Measurements from ENCODE around the gene EOLA2. TPM values are rescaled to one million over a fixed set of nuclear protein-coding genes. Genes with fewer than 3 reads are reported as not detected.
A peak's percentile ranks its signal among the peaks of the same experiment; 100 is the strongest.
"Not testable (repeated sequence)": the region's sequence is repeated elsewhere in the genome, so short reads cannot be mapped to it uniquely, and the experiment has no call there.

Gene EOLA2
- polyA plus RNA-seq, 1 experiment = 35.8 TPM

DNA sequence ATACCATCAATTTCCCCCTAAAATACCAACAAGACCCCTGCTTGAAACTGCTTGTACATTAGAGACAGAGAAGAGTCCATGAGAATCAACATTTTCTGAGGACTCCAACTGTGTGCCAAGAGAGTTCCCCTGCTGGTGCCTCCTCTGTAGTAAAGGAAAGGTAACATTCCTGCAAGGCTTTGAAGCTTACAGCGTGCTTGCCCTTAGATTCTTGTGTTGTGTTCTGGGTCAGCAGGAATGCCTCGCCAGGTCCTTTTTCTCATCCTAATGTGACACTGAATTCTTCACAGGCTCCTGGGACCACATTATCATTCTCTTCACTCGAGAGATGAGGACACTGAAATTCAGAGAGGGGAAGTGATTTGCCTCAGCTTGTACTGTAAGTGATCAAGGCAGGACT is 9.7 kb upstream of the EOLA2 start:
- ChIA-PET CTCF (interaction anchor here (1.0 to 1.4 kb wide), 2 partner anchors 8 to 537 kb away, joined by 3 to 4 read pairs; no protein-coding TSS in a partner anchor), POLR2A (no interaction called here)
- TF ChIP-seq, protein P1, sequence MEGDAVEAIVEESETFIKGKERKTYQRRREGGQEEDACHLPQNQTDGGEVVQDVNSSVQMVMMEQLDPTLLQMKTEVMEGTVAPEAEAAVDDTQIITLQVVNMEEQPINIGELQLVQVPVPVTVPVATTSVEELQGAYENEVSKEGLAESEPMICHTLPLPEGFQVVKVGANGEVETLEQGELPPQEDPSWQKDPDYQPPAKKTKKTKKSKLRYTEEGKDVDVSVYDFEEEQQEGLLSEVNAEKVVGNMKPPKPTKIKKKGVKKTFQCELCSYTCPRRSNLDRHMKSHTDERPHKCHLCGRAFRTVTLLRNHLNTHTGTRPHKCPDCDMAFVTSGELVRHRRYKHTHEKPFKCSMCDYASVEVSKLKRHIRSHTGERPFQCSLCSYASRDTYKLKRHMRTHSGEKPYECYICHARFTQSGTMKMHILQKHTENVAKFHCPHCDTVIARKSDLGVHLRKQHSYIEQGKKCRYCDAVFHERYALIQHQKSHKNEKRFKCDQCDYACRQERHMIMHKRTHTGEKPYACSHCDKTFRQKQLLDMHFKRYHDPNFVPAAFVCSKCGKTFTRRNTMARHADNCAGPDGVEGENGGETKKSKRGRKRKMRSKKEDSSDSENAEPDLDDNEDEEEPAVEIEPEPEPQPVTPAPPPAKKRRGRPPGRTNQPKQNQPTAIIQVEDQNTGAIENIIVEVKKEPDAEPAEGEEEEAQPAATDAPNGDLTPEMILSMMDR (IDR thresholded peaks at IDR 0.05; ENCODE audit: insufficient read depth, low read depth, low read length) = no peak
- DNase-seq (ENCODE audit: low read depth) = no peak
- Histone ChIP-seq H3K4me3 (ENCODE audit: low read depth, low read length) (no peak overlapping the region), H3K27me3 (ENCODE audit: control insufficient read depth, insufficient read depth, low read length) (no peaks in the 10 kb centered on the region), H3K36me3 (ENCODE audit: control insufficient read depth, insufficient read depth, low read length) (no peaks in the 10 kb centered on the region; the same call in 1 of the 2 replicates)

DNA sequence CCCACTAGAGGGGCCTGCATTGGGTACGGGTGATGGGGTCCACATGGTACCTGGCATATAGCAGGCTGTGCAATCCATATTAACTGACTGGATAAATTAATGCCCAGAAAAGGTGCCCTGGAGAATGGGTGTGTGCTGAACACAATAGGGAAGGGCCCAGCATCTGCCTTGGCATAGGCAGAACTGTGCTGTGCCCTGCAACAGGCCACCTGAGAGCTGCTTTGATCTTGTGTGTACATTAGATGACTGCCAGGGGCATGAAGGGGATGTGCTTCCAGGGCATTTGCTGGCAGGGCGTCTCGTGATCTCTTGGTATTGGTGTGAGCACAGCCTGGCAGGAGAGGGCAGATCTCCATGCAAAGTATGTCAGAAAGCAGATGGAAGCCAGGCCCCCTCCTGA is 8.6 kb upstream of the EOLA2 start:
- DNase-seq (ENCODE audit: low read depth); POLR2A ChIA-PET; CTCF ChIA-PET; H3K36me3 ChIP-seq (ENCODE audit: control insufficient read depth, insufficient read depth, low read length); H3K27me3 ChIP-seq (ENCODE audit: control insufficient read depth, insufficient read depth, low read length); H3K4me3 ChIP-seq (ENCODE audit: low read depth, low read length): not testable (repeated sequence)

DNA sequence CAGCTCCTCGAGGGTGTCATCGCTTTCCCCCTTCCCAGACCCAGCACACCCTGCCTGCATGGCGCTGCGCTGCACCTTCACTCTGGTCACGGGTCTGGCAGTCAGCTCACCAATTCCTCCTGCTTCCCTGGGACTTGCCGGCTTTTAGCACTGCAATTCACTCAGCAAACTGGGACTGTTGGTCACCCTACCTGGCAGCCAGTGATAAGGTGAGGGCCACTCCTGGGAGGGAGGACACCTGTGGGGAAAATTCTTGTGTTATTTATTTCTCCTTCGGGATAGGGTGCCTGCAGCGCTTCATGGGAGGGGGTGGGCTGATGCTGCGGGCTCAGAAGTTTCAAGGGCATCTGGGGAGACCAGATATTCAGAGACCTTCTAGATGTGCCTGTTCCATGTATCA is 7.5 kb upstream of the EOLA2 start:
- CTCF ChIA-PET = not testable (repeated sequence)

DNA sequence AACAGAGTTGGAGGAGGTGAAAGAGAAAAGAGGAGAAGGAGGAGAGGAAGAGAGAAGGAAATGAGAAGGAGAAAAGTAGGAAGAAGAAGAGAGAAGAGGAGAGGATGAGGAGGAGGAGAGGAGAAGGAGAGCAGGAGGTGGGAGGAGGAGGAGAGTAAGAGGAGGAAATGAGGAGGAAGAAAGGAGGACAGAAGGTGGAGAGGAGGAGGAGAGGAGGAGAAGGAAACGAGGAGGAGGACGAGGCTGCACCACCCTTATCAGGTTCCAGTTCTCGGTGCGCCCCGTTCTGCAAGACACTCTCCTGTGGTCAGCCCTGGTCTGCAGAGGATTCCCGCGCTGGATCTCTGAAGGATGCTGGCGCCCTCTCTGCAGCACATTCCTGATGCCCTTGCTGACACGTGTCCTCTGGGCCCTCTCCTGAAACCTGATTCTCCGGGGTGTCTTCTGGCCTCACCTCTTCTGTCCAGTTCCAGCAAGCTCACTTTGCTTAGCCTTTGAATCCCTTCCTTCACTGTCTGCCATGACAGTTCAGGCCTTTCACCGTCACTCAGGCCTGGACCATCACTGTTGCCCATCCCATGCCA is 6.9 kb upstream of the EOLA2 start:
- POLR2A ChIA-PET; H3K4me3 ChIP-seq (ENCODE audit: low read depth, low read length); H3K36me3 ChIP-seq (ENCODE audit: control insufficient read depth, insufficient read depth, low read length); H3K27me3 ChIP-seq (ENCODE audit: control insufficient read depth, insufficient read depth, low read length); CTCF ChIA-PET; DNase-seq (ENCODE audit: low read depth): not testable (repeated sequence)

More for the DNA sequence above, 7.5 kb upstream of the EOLA2 start:
- POLR2A ChIA-PET; H3K36me3 ChIP-seq (ENCODE audit: control insufficient read depth, insufficient read depth, low read length); H3K27me3 ChIP-seq (ENCODE audit: control insufficient read depth, insufficient read depth, low read length); DNase-seq (ENCODE audit: low read depth); H3K4me3 ChIP-seq (ENCODE audit: low read depth, low read length): not testable (repeated sequence)

DNA sequence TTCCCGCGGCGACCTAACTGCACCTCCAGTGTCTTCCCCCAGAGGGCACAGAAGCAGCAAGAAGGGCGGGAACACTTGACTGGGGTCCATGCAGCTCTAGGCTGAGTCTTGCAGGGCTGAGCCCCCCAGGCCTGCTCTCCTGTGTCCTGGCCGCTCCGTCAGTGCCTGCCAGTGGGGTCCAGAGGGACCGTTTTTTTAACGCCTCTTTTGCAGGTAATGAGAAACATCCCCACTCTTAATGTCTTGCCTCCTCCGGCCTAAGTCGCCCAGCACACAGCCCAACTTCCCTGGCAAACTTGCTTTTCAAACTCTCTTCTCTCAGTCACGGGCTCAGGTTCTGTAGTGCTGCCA is 2.4 kb upstream of the EOLA2 start:
- ChIA-PET CTCF (interaction anchor here (1.1 to 1.4 kb wide), 3 partner anchors 8 to 546 kb away, joined by 3 to 4 read pairs (median 3); no protein-coding TSS in a partner anchor), POLR2A (interaction anchor here (0.7 kb wide), 1 partner anchor 695 kb away, joined by 3 read pairs; no protein-coding TSS in a partner anchor)
- TF ChIP-seq, protein P1 (IDR thresholded peaks at IDR 0.05; ENCODE audit: insufficient read depth, low read depth, low read length) = peak; percentile 59

GRCh38 chrX:149939905-149940673 is 1.8 kb upstream of the EOLA2 start:
- DNase-seq (ENCODE audit: low read depth) = peak; percentile 90
- TF ChIP-seq, protein P1 (IDR thresholded peaks at IDR 0.05; ENCODE audit: insufficient read depth, low read depth, low read length) = no peak
- Histone ChIP-seq H3K36me3 (ENCODE audit: control insufficient read depth, insufficient read depth, low read length) (no peaks in the 10 kb centered on the region; the same call in 1 of the 2 replicates), H3K4me3 (ENCODE audit: low read depth, low read length) (peak overlapping the region; percentile 59), H3K27me3 (ENCODE audit: control insufficient read depth, insufficient read depth, low read length) (no peaks in the 10 kb centered on the region)
- ChIA-PET CTCF (interaction anchor here (1.1 to 1.4 kb wide), 3 partner anchors 9 to 546 kb away, joined by 3 to 4 read pairs (median 3); no protein-coding TSS in a partner anchor), POLR2A (interaction anchor here (0.6 to 0.7 kb wide), 2 partner anchors 696 to 752 kb away, joined by 3 read pairs; no protein-coding TSS in a partner anchor)

More for the DNA sequence above, 2.4 kb upstream of the EOLA2 start:
- H3K36me3 ChIP-seq (ENCODE audit: control insufficient read depth, insufficient read depth, low read length); H3K4me3 ChIP-seq (ENCODE audit: low read depth, low read length); H3K27me3 ChIP-seq (ENCODE audit: control insufficient read depth, insufficient read depth, low read length); DNase-seq (ENCODE audit: low read depth): not testable (repeated sequence)
